HCT116 (cell line): ENCODE data around the gene CRTC3. TPM values are rescaled to one million over a fixed set of nuclear protein-coding genes. Genes with fewer than 3 reads are reported as not detected.

Experiments
- ATAC-seq: fragments of 200-7000 bp; cut with Tn5 transposase; 2 replicates; pipeline ENCODE4 v1.9.1; 2020; ENCODE audit warnings: mild to moderate bottlenecking, moderate library complexity
- BruUV-seq: library from RNA; stranded (reverse); fragments of 400-500 nt; replicated peaks from 2 replicates; lab custom pipeline; 2021; lab: Mats Ljungman, UMichigan
- CTCF ChIA-PET: fragments of 300-600 bp; sonication (Branson Sonifier 250); formaldehyde crosslinking; loops from one replicate; lab custom pipeline; 2021; ENCODE audit warnings: antibody characterized with exemption; lab: Charles Lee
- POLR2A ChIA-PET: fragments of 300-600, 350-600 bp; sonication (Branson Sonifier 250); formaldehyde crosslinking; loops from one replicate; lab custom pipeline; 2021; ENCODE audit warnings: antibody characterized with exemption; lab: Charles Lee
- RAD21 ChIA-PET, 2 experiments: fragments of 300-600 bp; sonication (Branson Sonifier 250); formaldehyde crosslinking; loops; one replicate each; lab custom pipeline; 2023; ENCODE audit warnings: low total read pairs in 2 of 2; ENCODE audit not compliant: uncharacterized antibody in 2 of 2, unreplicated experiment in 2 of 2, low non-redundant PET in 1 of 2; lab: Charles Lee
- DNase-seq: peaks from one replicate; pipeline ENCODE4 v3.0.0-alpha.2; 2010; ENCODE audit warnings: low read depth, low spot score
- H2AFZ ChIP-seq: fragments of 200-600 bp; shearing (Covaris generic), sonication (generic); 2 replicates; pipeline ENCODE4 v1.6.1; 2017; ENCODE audit warnings: low read depth, mixed run types, mixed read lengths, antibody characterized with exemption, low read length; ENCODE audit not compliant: poor library complexity, severe bottlenecking
- H3K27ac ChIP-seq: 2 replicates; pipeline ENCODE4 v1.5.1; 2012; ENCODE audit warnings: low read depth, low read length
- H3K27me3 ChIP-seq: fragments of 200-600 bp; sonication (generic); 2 replicates; pipeline ENCODE4 v1.6.1; 2016; ENCODE audit warnings: mixed run types, low read length, mixed read lengths; ENCODE audit not compliant: insufficient read depth
- H3K36me3 ChIP-seq, 2 experiments: fragments of 200-500 bp in 1 of 2; fragments of 200-600 bp in 1 of 2; sonication (Bioruptor generic) in 1 of 2; sonication (generic) in 1 of 2; 2 replicates each; pipeline versions ENCODE4 v1.5.1 to v1.6.1; 2014 to 2016; ENCODE audit warnings: low read length in 2 of 2, inconsistent platforms in 1 of 2, mixed read lengths in 1 of 2, mixed run types in 1 of 2; ENCODE audit not compliant: insufficient read depth in 2 of 2, control insufficient read depth in 1 of 2
- H3K4me1 ChIP-seq, 2 experiments: fragments of 200-600 bp in 1 of 2; sonication (generic) in 1 of 2; 2 replicates each; pipeline versions ENCODE4 v1.5.1 to v1.6.1; 2012 to 2017; ENCODE audit warnings: low read length in 2 of 2, inconsistent platforms in 1 of 2, mild to moderate bottlenecking in 1 of 2, mixed read lengths in 1 of 2, mixed run types in 1 of 2, moderate library complexity in 1 of 2; ENCODE audit not compliant: insufficient read depth in 2 of 2, control insufficient read depth in 1 of 2
- H3K4me2 ChIP-seq: fragments of 200-600 bp; sonication (generic); 2 replicates; pipeline ENCODE4 v1.6.1; 2017; ENCODE audit warnings: mixed run types, low read length, mixed read lengths
- H3K4me3 ChIP-seq, 2 experiments: fragments of 200-600 bp in 1 of 2; sonication (generic) in 1 of 2; replicated peaks in 1 of 2; 2 replicates each; pipeline ENCODE4 v1.5.1; 2011 to 2016; ENCODE audit warnings: low read length in 2 of 2, control low read depth in 1 of 2, low read depth in 1 of 2, mild to moderate bottlenecking in 1 of 2, mixed read lengths in 1 of 2, mixed run types in 1 of 2
- H3K79me2 ChIP-seq: fragments of 200-600 bp; sonication (generic); 2 replicates; pipeline ENCODE4 v1.6.1; 2017; ENCODE audit warnings: mild to moderate bottlenecking, mixed run types, low read length, moderate library complexity, mixed read lengths; ENCODE audit not compliant: insufficient read depth
- H3K9ac ChIP-seq: fragments of 200-600 bp; sonication (generic); 2 replicates; pipeline ENCODE4 v1.6.1; 2016; ENCODE audit warnings: low read length, mixed read lengths
- H3K9me2 ChIP-seq: fragments of 200-600 bp; sonication (generic), shearing (Covaris generic); 2 replicates; pipeline ENCODE4 v1.6.1; 2017; ENCODE audit warnings: mixed run types, mild to moderate bottlenecking, moderate library complexity; ENCODE audit not compliant: insufficient read depth
- H3K9me3 ChIP-seq, 2 experiments: fragments of 200-500 bp in 1 of 2; fragments of 200-600 bp in 1 of 2; sonication (Bioruptor generic) in 1 of 2; sonication (generic) in 1 of 2; 2 replicates each; pipeline ENCODE4 v1.6.1; 2014 to 2017; ENCODE audit warnings: low read length in 2 of 2, mixed read lengths in 2 of 2, inconsistent platforms in 1 of 2, low read depth in 1 of 2, mild to moderate bottlenecking in 1 of 2, mixed run types in 1 of 2, moderate library complexity in 1 of 2; ENCODE audit not compliant: control insufficient read depth in 1 of 2, insufficient read depth in 1 of 2
- H4K20me1 ChIP-seq: fragments of 200-600 bp; sonication (generic), shearing (Covaris generic); 2 replicates; pipeline ENCODE4 v1.6.1; 2017; ENCODE audit warnings: mixed run types, mild to moderate bottlenecking, moderate library complexity; ENCODE audit not compliant: insufficient read depth
- CTCF ChIP-seq, 3 experiments: fragments of 200-600 bp in 1 of 3; sonication (generic) in 1 of 3; IDR thresholded peaks in 2 of 3; conservative IDR thresholded peaks in 1 of 3; 2 replicates each; pipeline ENCODE4 v1.5.1; 2012 to 2017; ENCODE audit warnings: low read depth in 2 of 3, low read length in 2 of 3, antibody characterized with exemption in 1 of 3, borderline replicate concordance in 1 of 3, control low read depth in 1 of 3, mild to moderate bottlenecking in 1 of 3, mixed read lengths in 1 of 3, mixed run types in 1 of 3, moderate library complexity in 1 of 3; ENCODE audit not compliant: insufficient read depth in 1 of 3
- EGR1 ChIP-seq: IDR thresholded peaks from 2 replicates; pipeline ENCODE4 v1.6.1; 2012; ENCODE audit warnings: low read depth
- ELF1 ChIP-seq: IDR thresholded peaks from 2 replicates; pipeline ENCODE4 v1.6.1; 2012; ENCODE audit warnings: low read depth, borderline replicate concordance
- EZH2phosphoT487 ChIP-seq: fragments of 200-600 bp; IDR thresholded peaks from 2 replicates; pipeline ENCODE4 v1.6.1; 2018; ENCODE audit warnings: antibody characterized with exemption, borderline replicate concordance
- FOSL1 ChIP-seq: IDR thresholded peaks from 2 replicates; pipeline ENCODE4 v1.6.1; 2012; ENCODE audit warnings: low read depth
- JUND ChIP-seq: IDR thresholded peaks from 2 replicates; pipeline ENCODE4 v1.6.1; 2012
- MAX ChIP-seq: IDR thresholded peaks from 2 replicates; pipeline ENCODE4 v1.6.1; 2012
- POLR2A ChIP-seq: IDR thresholded peaks from 2 replicates; pipeline ENCODE4 v1.7.0; 2011; ENCODE audit warnings: borderline replicate concordance; ENCODE audit not compliant: insufficient read depth, insufficient read length; ENCODE audit errors: extremely low read depth
- SIN3A ChIP-seq: IDR thresholded peaks from 2 replicates; pipeline ENCODE4 v1.6.1; 2012; ENCODE audit warnings: low read depth
- SP1 ChIP-seq: IDR thresholded peaks from 2 replicates; pipeline ENCODE4 v1.6.1; 2012; ENCODE audit warnings: low read depth
- SRF ChIP-seq: IDR thresholded peaks from 2 replicates; pipeline ENCODE4 v1.6.1; 2012; ENCODE audit warnings: low read depth
- TCF7L2 ChIP-seq: IDR thresholded peaks from 2 replicates; pipeline ENCODE4 v1.7.0; 2011; ENCODE audit warnings: borderline replicate concordance, inconsistent platforms; ENCODE audit not compliant: insufficient read depth, insufficient read length; ENCODE audit errors: extremely low read depth
- YY1 ChIP-seq: IDR thresholded peaks from 2 replicates; pipeline ENCODE4 v1.6.1; 2011; ENCODE audit warnings: low read length, low read depth, moderate library complexity, mild to moderate bottlenecking; ENCODE audit not compliant: insufficient replicate concordance; ENCODE audit errors: extremely low read depth
- ZBTB33 ChIP-seq: IDR thresholded peaks from 2 replicates; pipeline ENCODE4 v1.6.1; 2011; ENCODE audit warnings: mild to moderate bottlenecking, low read length, moderate library complexity; ENCODE audit not compliant: insufficient replicate concordance; ENCODE audit errors: extremely low read depth
- ZFX ChIP-seq: fragments of 450-650 bp; IDR thresholded peaks from 2 replicates; pipeline ENCODE4 v1.6.1; 2017
- ZNF274 ChIP-seq: fragments of 200-500 bp; sonication (Bioruptor generic); IDR thresholded peaks from 2 replicates; pipeline ENCODE4 v1.6.1; 2014; ENCODE audit warnings: mild to moderate bottlenecking, low read depth, low read length, inconsistent platforms
- intact Hi-C: fragments of 100-400 bp; cut with micrococcal nuclease; formaldehyde crosslinking; loops from 2 replicates; pipeline ENCODE4 v1.10.0; 2022
- total RNA-seq: library from RNA; stranded (reverse); gene quantifications from one replicate; pipeline ENCODE4 v1.2.1, GENCODE V29; 2021; ENCODE audit not compliant: unreplicated experiment

CRTC3 gene
- total RNA-seq, 1 experiment from 2014 or later: 20.7 TPM

DNA sequence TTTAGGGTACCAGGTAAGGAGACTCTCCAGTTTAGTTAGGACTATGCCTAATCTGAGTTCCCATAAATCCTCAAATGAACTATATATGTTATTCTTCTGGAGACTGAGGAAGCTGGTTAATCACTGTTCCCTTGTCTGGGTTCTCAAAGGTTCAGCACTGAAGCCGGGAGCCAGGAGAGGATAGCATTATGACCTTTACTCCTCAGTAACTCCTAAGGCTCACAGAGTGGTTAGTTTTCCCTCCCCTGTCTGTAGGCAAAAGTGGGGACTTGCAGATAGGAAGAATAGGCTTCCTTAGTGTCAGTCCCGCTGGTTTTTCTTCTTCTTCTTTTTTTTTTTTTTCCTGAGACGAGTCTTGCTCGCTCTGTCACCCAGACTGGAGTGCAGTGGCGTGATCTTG is 50.4 kb downstream of the CRTC3 start:
- Histone ChIP-seq H3K4me1 (no peaks in the 10 kb centered on the region), H3K36me3 (no peaks in the 10 kb centered on the region), H3K4me2 (no peak overlapping the region), H3K4me3 (no peak overlapping the region), H3K9ac (no peak overlapping the region), H3K27me3 (no peaks in the 10 kb centered on the region)
- intact Hi-C loops: no loop called here
- POLR2A ChIA-PET: no interaction called here
- RAD21 ChIA-PET: no interaction called here
- BruUV-seq: no TSS peak
- no peak for TF ChIP-seq YY1
- no peak for TF ChIP-seq SIN3A
- TF ChIP-seq SP1: no peak
- TF ChIP-seq MAX: no peak
- TF ChIP-seq ZBTB33: no peak
- TF ChIP-seq JUND: no peak
- TF ChIP-seq, all 23 proteins: peak for 0
- CTCF ChIA-PET: no interaction called here
- ATAC-seq (no peak), DNase-seq (no peak)
- no peaks in the 10 kb centered on the region for H4K20me1 ChIP-seq
- H3K79me2 ChIP-seq: peaks cover 7% of the 10 kb centered on the region; the same call in 1 of the 2 replicates
- H3K27ac ChIP-seq: no peak overlapping the region
- no peaks in the 10 kb centered on the region for H3K9me2 ChIP-seq
- H2AFZ ChIP-seq: no peak overlapping the region
- no peaks in the 10 kb centered on the region for H3K9me3 ChIP-seq

GRCh38 chr15:90580541-90580940 is 50.8 kb downstream of the CRTC3 start:
- DNase-seq (no peak), ATAC-seq (no peak)
- no peak overlapping the region for H3K4me2 ChIP-seq
- H3K9me2 ChIP-seq: no peaks in the 10 kb centered on the region
- no peak overlapping the region for H2AFZ ChIP-seq
- no TSS peak for BruUV-seq
- intact Hi-C loops: no loop called here
- ChIA-PET CTCF (no interaction called here), RAD21 (no interaction called here), POLR2A (no interaction called here)
- H3K4me3 ChIP-seq: no peak overlapping the region
- H4K20me1 ChIP-seq: no peaks in the 10 kb centered on the region
- no peaks in the 10 kb centered on the region for H3K27me3 ChIP-seq
- no peaks in the 10 kb centered on the region for H3K4me1 ChIP-seq
- H3K36me3 ChIP-seq: no peaks in the 10 kb centered on the region
- no peak overlapping the region for H3K27ac ChIP-seq
- no peak overlapping the region for H3K9ac ChIP-seq
- peaks cover 7% of the 10 kb centered on the region; the same call in 1 of the 2 replicates for H3K79me2 ChIP-seq
- no peaks in the 10 kb centered on the region for H3K9me3 ChIP-seq
- TF ChIP-seq EGR1: no peak
- no peak for TF ChIP-seq FOSL1
- no peak for TF ChIP-seq ELF1
- TF ChIP-seq SRF: no peak
- TF ChIP-seq CTCF (IDR thresholded peaks at IDR 0.05 in 2 of 3, conservative IDR thresholded peaks at IDR 0.05 in 1 of 3; ENCODE audit: borderline replicate concordance in 1 of 3, insufficient read depth in 1 of 3, low read depth in 2 of 3, low read length in 2 of 3): no peak
- no peak for TF ChIP-seq ZNF274
- no peak for TF ChIP-seq JUND
- TF ChIP-seq EZH2phosphoT487: no peak
- TF ChIP-seq POLR2A: no peak
- no peak for TF ChIP-seq TCF7L2
- no peak for TF ChIP-seq ZFX
